Karpas-422 (cell line): ENCODE measurements around the gene CARS2. TPM values are rescaled to one million over a fixed set of nuclear protein-coding genes. Genes with fewer than 3 reads are reported as not detected.

Experiments
- DNase-seq: peaks from one replicate; pipeline ENCODE4 v3.0.0-alpha.2; 2015
- H2AFZ ChIP-seq: fragments of 200-600 bp; sonication (generic); 2 replicates; pipeline ENCODE4 v1.6.1; 2014; ENCODE audit warnings: antibody characterized with exemption, low read length, mixed read lengths
- H3K27ac ChIP-seq: fragments of 200-600 bp; sonication (generic); 2 replicates; pipeline ENCODE4 v1.5.1; 2014; ENCODE audit warnings: mild to moderate bottlenecking, low read length, moderate library complexity
- H3K27me3 ChIP-seq: fragments of 200-600 bp; sonication (generic); 2 replicates; pipeline ENCODE4 v1.6.1; 2014; ENCODE audit warnings: low read length, mixed read lengths
- H3K36me3 ChIP-seq: fragments of 200-600 bp; sonication (generic); 2 replicates; pipeline ENCODE4 v1.6.1; 2014; ENCODE audit warnings: low read length, mixed read lengths; ENCODE audit not compliant: insufficient read depth
- H3K4me1 ChIP-seq: fragments of 200-600 bp; sonication (generic); 2 replicates; pipeline ENCODE4 v1.6.1; 2014; ENCODE audit warnings: mild to moderate bottlenecking, low read length, mixed read lengths
- H3K4me2 ChIP-seq: fragments of 200-600 bp; sonication (generic); 2 replicates; pipeline ENCODE4 v1.6.1; 2014; ENCODE audit warnings: low read length, low read depth, mild to moderate bottlenecking; ENCODE audit not compliant: poor library complexity, severe bottlenecking
- H3K4me3 ChIP-seq: fragments of 200-600 bp; sonication (generic); 2 replicates; pipeline ENCODE4 v1.5.1; 2014; ENCODE audit warnings: mild to moderate bottlenecking, antibody characterized with exemption, low read length, mixed read lengths
- H3K79me2 ChIP-seq: fragments of 200-600 bp; sonication (generic); 2 replicates; pipeline ENCODE4 v1.6.1; 2014; ENCODE audit warnings: mild to moderate bottlenecking, low read length, mixed read lengths
- H3K9ac ChIP-seq: fragments of 200-600 bp; sonication (generic); 2 replicates; pipeline ENCODE4 v1.6.0; 2014; ENCODE audit warnings: low read length
- H3K9me2 ChIP-seq: fragments of 200-600 bp; sonication (generic), shearing (Covaris generic); replicated peaks from 2 replicates; pipeline ENCODE4 v1.6.0; 2014; ENCODE audit warnings: mild to moderate bottlenecking, low read length, moderate library complexity; ENCODE audit not compliant: insufficient read depth
- H3K9me3 ChIP-seq: fragments of 300-700, 200-600 bp; sonication (generic); 2 replicates; pipeline ENCODE4 v1.6.1; 2014; ENCODE audit warnings: low read length, mixed read lengths
- H4K20me1 ChIP-seq: fragments of 200-600 bp; sonication (generic); 2 replicates; pipeline ENCODE4 v1.6.1; 2014; ENCODE audit warnings: mild to moderate bottlenecking, antibody characterized with exemption, low read length, low read depth; ENCODE audit not compliant: insufficient read depth
- total RNA-seq: library from RNA; depleted of rRNA; stranded (reverse); fragments of >200 nt; shearing (Covaris generic); gene quantifications from 2 replicates; pipeline ENCODE4 v1.2.3, GENCODE V29; 2014; ENCODE audit warnings: low replicate concordance

The CARS2 gene
- total RNA-seq, 1 experiment from 2014 or later: 48.2 TPM

DNA sequence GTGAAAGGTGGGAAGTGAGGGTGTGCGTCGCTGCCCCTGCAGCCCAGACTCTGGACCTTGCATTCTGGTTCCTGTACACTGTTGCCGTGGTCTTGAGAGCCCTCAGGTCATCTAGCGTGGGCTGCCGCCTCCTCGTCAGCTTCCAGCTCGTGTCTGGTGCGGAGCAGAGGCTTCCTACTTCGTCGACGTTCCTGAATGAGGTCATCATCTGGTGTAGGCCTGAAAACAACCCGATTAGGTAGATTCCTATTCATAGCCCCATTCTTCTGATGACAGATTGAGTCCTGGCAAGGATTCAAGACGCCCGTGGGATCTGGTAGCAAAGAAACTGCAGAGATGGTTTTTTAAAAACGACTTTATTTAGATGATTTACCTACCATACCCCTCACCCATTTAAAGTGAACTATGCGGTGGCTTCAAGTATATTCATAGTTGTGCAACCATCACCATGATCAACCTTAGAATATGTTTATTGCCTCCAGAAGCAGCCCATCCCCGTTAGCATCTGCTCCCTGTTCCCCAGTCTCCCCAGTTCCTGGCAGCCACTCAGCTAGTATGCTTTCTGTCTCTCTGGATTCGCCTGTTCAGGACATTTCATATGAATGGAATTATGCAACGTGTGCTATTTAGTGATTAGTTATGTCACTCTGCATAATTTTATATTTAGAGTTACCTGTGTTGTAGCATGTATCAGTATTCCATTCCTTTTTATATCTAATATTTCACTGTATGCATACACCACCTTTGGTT is 76.8 kb downstream of the CARS2 start:
- no peak overlapping the region for H3K4me3 ChIP-seq
- no peaks in the 10 kb centered on the region for H3K27me3 ChIP-seq
- peaks cover 14% of the 10 kb centered on the region; the same call in 1 of the 2 replicates for H3K36me3 ChIP-seq
- H3K9me2 ChIP-seq: no peaks in the 10 kb centered on the region
- H3K9ac ChIP-seq: no peak overlapping the region
- no peak overlapping the region for H2AFZ ChIP-seq
- DNase-seq: no peak
- peaks cover 25% of the 10 kb centered on the region; the same call in 1 of the 2 replicates for H4K20me1 ChIP-seq
- H3K4me1 ChIP-seq: no peaks in the 10 kb centered on the region
- H3K9me3 ChIP-seq: no peaks in the 10 kb centered on the region
- H3K27ac ChIP-seq: no peak overlapping the region
- no peak overlapping the region for H3K4me2 ChIP-seq
- peaks cover 80% of the 10 kb centered on the region for H3K79me2 ChIP-seq

- H3K4me1 ChIP-seq: no peaks in the 10 kb centered on the region
- DNase-seq: no peak
- no peak overlapping the region for H3K9ac ChIP-seq
- H3K9me2 ChIP-seq: no peaks in the 10 kb centered on the region
- no peaks in the 10 kb centered on the region for H3K9me3 ChIP-seq
- H3K27me3 ChIP-seq: no peaks in the 10 kb centered on the region
- H3K4me2 ChIP-seq: no peak overlapping the region
- peaks cover 79% of the 10 kb centered on the region for H3K79me2 ChIP-seq
- H2AFZ ChIP-seq: no peak overlapping the region
- H4K20me1 ChIP-seq: peaks cover 22% of the 10 kb centered on the region; the same call in 1 of the 2 replicates
- H3K36me3 ChIP-seq: peaks cover 14% of the 10 kb centered on the region; the same call in 1 of the 2 replicates
- no peak overlapping the region for H3K4me3 ChIP-seq
- H3K27ac ChIP-seq: no peak overlapping the region
Observed at GRCh38 chr13:110628477-110628793, 77.5 kb downstream of the CARS2 start.

DNA sequence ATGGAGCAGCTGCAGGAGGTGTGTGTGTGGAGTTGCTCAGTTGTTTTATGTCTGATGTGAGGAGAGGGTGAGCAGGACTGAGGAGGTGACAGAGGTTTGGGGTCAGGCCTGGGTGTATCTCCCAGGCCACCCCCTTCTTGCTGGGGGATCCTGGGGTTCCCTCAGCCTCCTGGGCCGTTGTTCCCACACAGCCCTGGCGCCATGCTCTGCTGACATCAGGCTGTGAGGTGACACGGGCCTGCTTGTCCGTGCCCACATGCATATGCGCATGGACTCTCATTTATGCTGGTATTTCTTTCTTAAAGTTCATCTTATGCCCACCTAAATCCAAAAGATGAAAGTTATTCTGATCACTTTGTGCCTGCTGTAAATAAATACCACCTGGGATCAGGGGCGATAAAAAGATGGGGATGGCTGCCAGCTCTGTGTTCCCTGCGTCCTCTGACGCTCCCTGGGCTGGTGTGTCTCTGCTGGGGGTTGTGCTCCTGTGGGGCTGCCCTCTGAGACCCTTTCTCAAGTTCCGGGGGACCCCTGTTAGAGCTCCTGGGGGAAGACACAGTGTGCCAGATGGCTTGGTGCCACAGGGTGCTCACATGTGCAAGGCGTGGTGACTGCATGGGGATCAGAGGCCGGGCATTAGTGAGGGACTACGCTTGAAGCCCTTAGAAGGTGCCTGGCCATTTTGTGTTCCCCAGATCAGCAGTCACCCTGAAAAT is 78.0 kb downstream of the CARS2 start:
- no peak overlapping the region for H2AFZ ChIP-seq
- H3K79me2 ChIP-seq: peaks cover 83% of the 10 kb centered on the region
- H3K9me3 ChIP-seq: no peaks in the 10 kb centered on the region
- H3K4me3 ChIP-seq: no peak overlapping the region
- peaks cover 14% of the 10 kb centered on the region; the same call in 1 of the 2 replicates for H3K36me3 ChIP-seq
- no peak overlapping the region for H3K9ac ChIP-seq
- H3K27me3 ChIP-seq: no peaks in the 10 kb centered on the region
- no peak overlapping the region for H3K27ac ChIP-seq
- H3K9me2 ChIP-seq: no peaks in the 10 kb centered on the region
- no peak for DNase-seq
- H4K20me1 ChIP-seq: peaks cover 27% of the 10 kb centered on the region; the same call in 1 of the 2 replicates
- no peaks in the 10 kb centered on the region for H3K4me1 ChIP-seq
- H3K4me2 ChIP-seq: no peak overlapping the region

DNA sequence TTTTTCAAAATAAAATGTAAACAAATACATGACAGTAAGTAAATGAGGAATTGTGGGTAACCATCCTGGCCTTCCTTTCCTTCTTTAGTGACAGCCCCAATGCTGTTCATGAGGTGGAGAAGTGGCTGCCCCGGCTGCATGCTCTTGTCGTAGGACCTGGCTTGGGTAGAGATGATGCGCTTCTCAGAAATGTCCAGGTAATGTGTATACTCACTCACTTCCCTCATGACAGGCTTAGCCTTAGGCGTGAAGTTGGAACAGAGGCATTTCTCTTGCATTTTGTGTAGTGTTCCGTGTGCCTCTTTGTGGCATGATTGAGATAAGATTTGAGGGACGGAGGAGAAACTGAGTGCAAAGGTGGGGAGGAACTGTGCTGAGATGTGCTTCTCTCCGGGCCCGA is 78.6 kb downstream of the CARS2 start:
- Histone ChIP-seq H3K27ac (no peak overlapping the region), H3K9me2 (no peaks in the 10 kb centered on the region), H3K27me3 (no peaks in the 10 kb centered on the region), H3K9me3 (no peaks in the 10 kb centered on the region), H3K9ac (no peak overlapping the region), H3K36me3 (peaks cover 17% of the 10 kb centered on the region; the same call in 1 of the 2 replicates), H3K4me3 (no peak overlapping the region), H3K4me1 (no peaks in the 10 kb centered on the region), H2AFZ (no peak overlapping the region), H3K79me2 (peaks cover 89% of the 10 kb centered on the region), H4K20me1 (peaks cover 31% of the 10 kb centered on the region; the same call in 1 of the 2 replicates), H3K4me2 (no peak overlapping the region)
- no peak for DNase-seq

DNA sequence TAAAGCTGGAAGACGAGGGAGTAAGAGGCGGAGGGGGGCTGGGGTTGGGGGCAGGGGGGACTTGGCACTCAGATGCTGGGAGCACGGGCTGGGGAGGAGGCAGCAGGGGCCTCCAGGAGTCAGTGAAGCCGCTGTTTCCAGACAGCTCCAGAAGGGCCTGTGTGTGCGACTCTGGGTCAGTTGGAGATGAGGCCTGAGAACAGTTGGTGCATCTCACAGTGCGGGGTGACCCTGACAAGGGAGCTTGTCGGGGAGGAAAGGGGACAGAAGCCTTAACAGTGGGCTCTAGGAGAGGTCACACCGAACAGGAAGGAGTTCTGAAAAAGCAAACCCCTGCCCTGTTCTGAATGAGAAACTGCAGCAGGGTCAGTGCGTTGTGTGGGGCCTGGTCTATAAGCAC is 79.4 kb downstream of the CARS2 start:
- no peaks in the 10 kb centered on the region for H3K4me1 ChIP-seq
- H3K27ac ChIP-seq: no peak overlapping the region
- no peak for DNase-seq
- H4K20me1 ChIP-seq: peaks cover 31% of the 10 kb centered on the region; the same call in 1 of the 2 replicates
- H3K36me3 ChIP-seq: peaks cover 17% of the 10 kb centered on the region; the same call in 1 of the 2 replicates
- no peaks in the 10 kb centered on the region for H3K9me2 ChIP-seq
- H3K9me3 ChIP-seq: no peaks in the 10 kb centered on the region
- no peak overlapping the region for H3K9ac ChIP-seq
- H3K4me2 ChIP-seq: no peak overlapping the region
- H3K79me2 ChIP-seq: peaks cover 92% of the 10 kb centered on the region
- no peak overlapping the region for H2AFZ ChIP-seq
- H3K4me3 ChIP-seq: no peak overlapping the region
- H3K27me3 ChIP-seq: no peaks in the 10 kb centered on the region

DNA sequence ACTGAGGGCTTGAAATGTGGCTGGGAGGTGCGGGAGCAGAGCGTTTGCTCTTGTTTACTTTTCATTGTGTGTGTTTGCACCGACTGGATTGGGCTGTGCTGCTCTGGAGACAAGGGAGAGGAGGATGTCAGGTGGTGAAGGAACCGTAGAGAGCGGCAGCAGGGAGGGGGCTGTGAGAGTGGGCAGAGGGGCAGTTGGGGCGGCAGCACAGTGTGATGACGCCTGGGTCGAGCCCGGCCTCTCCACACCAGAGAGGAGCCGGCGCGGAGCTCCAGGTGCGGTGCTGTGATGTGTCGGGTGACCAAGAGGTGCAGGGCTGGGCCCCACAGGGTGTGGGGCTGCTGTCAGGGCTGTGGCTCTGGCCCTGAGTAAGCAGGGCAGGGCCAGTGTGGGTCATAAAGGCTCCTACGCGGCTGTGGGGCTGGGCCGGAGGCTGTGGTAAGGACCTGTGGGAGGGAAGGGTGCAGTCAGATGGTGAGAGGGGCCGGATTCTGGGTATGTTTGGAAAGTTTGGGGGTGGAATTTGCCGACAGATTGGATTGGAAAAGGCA is 80.1 kb downstream of the CARS2 start:
- peaks cover 92% of the 10 kb centered on the region for H3K79me2 ChIP-seq

GRCh38 chr13:110624766-110625756 is 80.9 kb downstream of the CARS2 start:
- Histone ChIP-seq H3K9ac (no peak overlapping the region), H3K27ac (no peak overlapping the region), H3K27me3 (no peaks in the 10 kb centered on the region), H3K79me2 (peaks cover 92% of the 10 kb centered on the region), H3K4me2 (no peak overlapping the region), H3K36me3 (peaks cover 13% of the 10 kb centered on the region; the same call in 1 of the 2 replicates), H2AFZ (no peak overlapping the region), H3K9me3 (no peaks in the 10 kb centered on the region), H4K20me1 (peaks cover 32% of the 10 kb centered on the region), H3K4me1 (no peaks in the 10 kb centered on the region), H3K4me3 (no peak overlapping the region), H3K9me2 (no peaks in the 10 kb centered on the region)
- no peak for DNase-seq

More for the DNA sequence above, 80.1 kb downstream of the CARS2 start:
- no peak for DNase-seq
- Histone ChIP-seq H3K27me3 (no peaks in the 10 kb centered on the region), H4K20me1 (peaks cover 33% of the 10 kb centered on the region), H2AFZ (no peak overlapping the region), H3K27ac (no peak overlapping the region), H3K4me1 (no peaks in the 10 kb centered on the region), H3K36me3 (peaks cover 13% of the 10 kb centered on the region; the same call in 1 of the 2 replicates), H3K9ac (no peak overlapping the region), H3K4me2 (no peak overlapping the region), H3K4me3 (no peak overlapping the region), H3K9me2 (no peaks in the 10 kb centered on the region), H3K9me3 (no peaks in the 10 kb centered on the region)
